G401 (cell line): ENCODE measurements around the gene CTBP1. TPM values are rescaled to one million over a fixed set of nuclear protein-coding genes. Genes with fewer than 3 reads are reported as not detected.
A peak's percentile ranks its signal among the peaks of the same experiment; 100 is the strongest.
"Not testable (repeated sequence)": the region's sequence is repeated elsewhere in the genome, so short reads cannot be mapped to it uniquely, and the experiment has no call there.

Experiments used
- DNase-seq: peaks from one replicate; pipeline ENCODE4 v3.0.0-alpha.2; 2015; ENCODE audit warnings: low spot score
- in situ Hi-C: cut with HindIII; loops from 2 replicates; pipeline ENCODE4 v1.10.0; 2016; ENCODE audit warnings: low sequenced_read_pairs, mixed read lengths
- total RNA-seq: library from RNA; depleted of rRNA; stranded (reverse); fragments of >200 nt; shearing (Covaris generic); gene quantifications from 2 replicates; pipeline ENCODE4 v1.2.3, GENCODE V29; 2014; rRNA removed

CTBP1 gene
- 265 and 287 TPM in 2 replicates for total RNA-seq

- in situ Hi-C loops = no loop called here
- peak; percentile 70 for DNase-seq
Measured at GRCh38 chr4:1248245-1249147, at the start of gene CTBP1. Gene CTBP1, minus strand, starts transcription at chr4:1249130. Its CDS starts 7,799 bp downstream, at chr4:1241331.

- in situ Hi-C loops = no loop called here
Measured at GRCh38 chr4:1298461-1298860, 49.5 kb upstream of the CTBP1 start.

GRCh38 chr4:1297456-1298325, 48.8 kb upstream of the CTBP1 start:
- DNase-seq = no peak
- in situ Hi-C loops = no loop called here

More at GRCh38 chr4:1298461-1298860, 49.5 kb upstream of the CTBP1 start:
- no peak for DNase-seq

GRCh38 chr4:1297023-1297395, 48.1 kb upstream of the CTBP1 start:
- in situ Hi-C loops = no loop called here
- no peak for DNase-seq

GRCh38 chr4:1296324-1297022, 47.5 kb upstream of the CTBP1 start:
- DNase-seq = no peak
- in situ Hi-C loops = no loop called here

- DNase-seq = no peak
- in situ Hi-C loops = no loop called here
Measured at GRCh38 chr4:1295405-1296055, 46.6 kb upstream of the CTBP1 start.

GRCh38 chr4:1294891-1295290, 46.0 kb upstream of the CTBP1 start:
- in situ Hi-C loops = no loop called here
- no peak for DNase-seq

- in situ Hi-C loops = no loop called here
- no peak for DNase-seq
Measured at GRCh38 chr4:1294424-1294823, 45.5 kb upstream of the CTBP1 start.

- no peak for DNase-seq
- in situ Hi-C loops = no loop called here
Measured at GRCh38 chr4:1293991-1294390, 45.1 kb upstream of the CTBP1 start.

GRCh38 chr4:1293531-1293941, 44.6 kb upstream of the CTBP1 start:
- in situ Hi-C loops = no loop called here
- no peak for DNase-seq

- in situ Hi-C loops, DNase-seq: not testable (repeated sequence)
Measured at GRCh38 chr4:1292703-1293011, 43.7 kb upstream of the CTBP1 start.

- in situ Hi-C loops = no loop called here
- no peak for DNase-seq
Measured at GRCh38 chr4:1291996-1292702, 43.2 kb upstream of the CTBP1 start.

- DNase-seq = no peak
Measured at GRCh38 chr4:1291091-1291490, 42.2 kb upstream of the CTBP1 start.

GRCh38 chr4:1290165-1290977, 41.4 kb upstream of the CTBP1 start:
- in situ Hi-C loops = no loop called here
- DNase-seq = no peak

More at GRCh38 chr4:1291091-1291490, 42.2 kb upstream of the CTBP1 start:
- in situ Hi-C loops = no loop called here

GRCh38 chr4:1289207-1290164, 40.6 kb upstream of the CTBP1 start, which contains the start of gene MAEA:
Gene MAEA, plus strand, starts transcription at chr4:1289891. Its CDS starts 23 bp downstream, at chr4:1289914.
- in situ Hi-C loops = no loop called here
- DNase-seq = peak; percentile 97

- in situ Hi-C loops = no loop called here
- DNase-seq = no peak
Measured at GRCh38 chr4:1288786-1289185, 39.9 kb upstream of the CTBP1 start.
